Panc1 (cell line): ENCODE measurements around the gene SNHG17. TPM values are rescaled to one million over a fixed set of nuclear protein-coding genes. Genes with fewer than 3 reads are reported as not detected.

Experiments used
- ATAC-seq: fragments of 200-7000 bp; cut with Tn5 transposase; 2 replicates; pipeline ENCODE4 v1.9.1; 2020; ENCODE audit warnings: mild to moderate bottlenecking, moderate library complexity
- BruUV-seq: library from RNA; stranded (reverse); fragments of 400-500 nt; replicated peaks from 2 replicates; lab custom pipeline; 2021; lab: Mats Ljungman, UMichigan
- CTCF ChIA-PET: fragments of 300-600 bp; sonication (Branson Sonifier 250); formaldehyde crosslinking; loops from one replicate; lab custom pipeline; 2022; ENCODE audit warnings: antibody characterized with exemption; lab: Charles Lee
- POLR2A ChIA-PET: fragments of 300-600 bp; sonication (Branson Sonifier 250); formaldehyde crosslinking; loops from one replicate; lab custom pipeline; 2022; ENCODE audit warnings: antibody characterized with exemption; lab: Charles Lee
- DNase-seq: peaks from one replicate; pipeline ENCODE4 v3.0.0-alpha.2; 2010; ENCODE audit warnings: low read depth, low spot score
- H3K27ac ChIP-seq: 2 replicates; pipeline ENCODE4 v1.5.1; 2011; ENCODE audit warnings: mild to moderate bottlenecking, low read length, inconsistent platforms
- H3K27me3 ChIP-seq: fragments of 200-500 bp; sonication (Bioruptor generic); 2 replicates; pipeline ENCODE4 v1.6.0; 2014; ENCODE audit warnings: low read length, inconsistent platforms; ENCODE audit not compliant: control insufficient read depth, insufficient read depth
- H3K36me3 ChIP-seq: fragments of 200-500 bp; sonication (Bioruptor generic); 2 replicates; pipeline ENCODE4 v1.5.1; 2014; ENCODE audit warnings: inconsistent platforms, mild to moderate bottlenecking, low read length, moderate library complexity; ENCODE audit not compliant: control insufficient read depth, insufficient read depth
- H3K4me1 ChIP-seq: 2 replicates; pipeline ENCODE4 v1.5.1; 2011; ENCODE audit warnings: inconsistent platforms, mild to moderate bottlenecking, low read length, moderate library complexity; ENCODE audit not compliant: control insufficient read depth, insufficient read depth
- H3K4me3 ChIP-seq, 2 experiments: 2 replicates each; pipeline ENCODE4 v1.5.1; 2011 to 2012; ENCODE audit warnings: low read depth in 2 of 2, low read length in 2 of 2, mild to moderate bottlenecking in 2 of 2, inconsistent platforms in 1 of 2, moderate library complexity in 1 of 2
- H3K9me3 ChIP-seq: fragments of 200-500 bp; sonication (Bioruptor generic); 2 replicates; pipeline ENCODE4 v1.5.1; 2014; ENCODE audit warnings: low read depth, mild to moderate bottlenecking, inconsistent platforms, low read length, moderate library complexity; ENCODE audit not compliant: control insufficient read depth, insufficient read depth
- CTCF ChIP-seq: fragments of 450-650 bp; IDR thresholded peaks from 2 replicates; pipeline ENCODE4 v1.5.1; 2017; ENCODE audit warnings: mild to moderate bottlenecking
- POLR2AphosphoS5 ChIP-seq: IDR thresholded peaks from 2 replicates; pipeline ENCODE4 v1.6.1; 2012; ENCODE audit warnings: mild to moderate bottlenecking, low read depth, low read length, moderate library complexity
- REST ChIP-seq, 2 experiments: IDR thresholded peaks; 2 replicates each; pipeline ENCODE4 v1.6.1; 2011 to 2012; ENCODE audit warnings: low read depth in 2 of 2, control low read depth in 1 of 2, low read length in 1 of 2, mild to moderate bottlenecking in 1 of 2, moderate library complexity in 1 of 2; ENCODE audit not compliant: insufficient read depth in 1 of 2
- SIN3A ChIP-seq: IDR thresholded peaks from 2 replicates; pipeline ENCODE4 v1.6.1; 2012; ENCODE audit warnings: low read depth, mild to moderate bottlenecking, low read length, moderate library complexity, borderline replicate concordance; ENCODE audit not compliant: insufficient read depth
- TCF7L2 ChIP-seq: IDR thresholded peaks from 2 replicates; pipeline ENCODE4 v1.6.1; 2011; ENCODE audit warnings: mild to moderate bottlenecking, low read depth, low read length, inconsistent platforms
- in situ Hi-C: cut with HindIII; loops from 2 replicates; pipeline ENCODE4 v1.10.0; 2016; ENCODE audit warnings: low sequenced_read_pairs, low pct_unique_long_range_greater_than_20kb
- intact Hi-C: fragments of 100-400 bp; cut with micrococcal nuclease; formaldehyde crosslinking; loops from one replicate; pipeline ENCODE4 v1.10.0; 2022; ENCODE audit not compliant: unreplicated experiment
- total RNA-seq: library from RNA; stranded (reverse); gene quantifications from one replicate; pipeline ENCODE4 v1.2.1, GENCODE V29; 2021; ENCODE audit not compliant: unreplicated experiment

Gene SNHG17
- total RNA-seq, 1 experiment from 2014 or later: 60.1 TPM

- no peaks in the 10 kb centered on the region for H3K36me3 ChIP-seq
- POLR2A ChIA-PET: no interaction called here
- in situ Hi-C loops: no loop called here
- TF ChIP-seq REST (IDR thresholded peaks at IDR 0.05; ENCODE audit: insufficient read depth in 1 of 2, low read depth in 2 of 2, low read length in 1 of 2) (no peak), TCF7L2 (no peak), POLR2AphosphoS5 (no peak), SIN3A (no peak), CTCF (no peak)
- CTCF ChIA-PET: no interaction called here
- ATAC-seq (no peak), DNase-seq (no peak)
- H3K9me3 ChIP-seq: no peaks in the 10 kb centered on the region
- H3K27ac ChIP-seq: no peak overlapping the region
- H3K27me3 ChIP-seq: no peaks in the 10 kb centered on the region
- H3K4me3 ChIP-seq: no peak overlapping the region
- intact Hi-C loops: no loop called here
- no peaks in the 10 kb centered on the region for H3K4me1 ChIP-seq
- BruUV-seq: no TSS peak
Observed at GRCh38 chr20:38454556-38455473, 19.7 kb upstream of the SNHG17 start.

- H3K36me3 ChIP-seq: no peaks in the 10 kb centered on the region
- DNase-seq: no peak
Observed at GRCh38 chr20:38453941-38454340, 18.8 kb upstream of the SNHG17 start.

More at GRCh38 chr20:38453941-38454340, 18.8 kb upstream of the SNHG17 start:
- no peak overlapping the region for H3K27ac ChIP-seq
- ChIA-PET POLR2A (no interaction called here), CTCF (no interaction called here)
- no TSS peak for BruUV-seq
- H3K4me1 ChIP-seq: no peaks in the 10 kb centered on the region
- no peak for ATAC-seq
- no peak overlapping the region for H3K4me3 ChIP-seq
- intact Hi-C loops: no loop called here
- in situ Hi-C loops: no loop called here
- H3K9me3 ChIP-seq: no peaks in the 10 kb centered on the region
- TF ChIP-seq CTCF (no peak), SIN3A (no peak), REST (IDR thresholded peaks at IDR 0.05; ENCODE audit: insufficient read depth in 1 of 2, low read depth in 2 of 2, low read length in 1 of 2) (no peak), POLR2AphosphoS5 (no peak), TCF7L2 (no peak)
- H3K27me3 ChIP-seq: no peaks in the 10 kb centered on the region
